ENCODE results near the gene KASH5.

Gene KASH5

DNA sequence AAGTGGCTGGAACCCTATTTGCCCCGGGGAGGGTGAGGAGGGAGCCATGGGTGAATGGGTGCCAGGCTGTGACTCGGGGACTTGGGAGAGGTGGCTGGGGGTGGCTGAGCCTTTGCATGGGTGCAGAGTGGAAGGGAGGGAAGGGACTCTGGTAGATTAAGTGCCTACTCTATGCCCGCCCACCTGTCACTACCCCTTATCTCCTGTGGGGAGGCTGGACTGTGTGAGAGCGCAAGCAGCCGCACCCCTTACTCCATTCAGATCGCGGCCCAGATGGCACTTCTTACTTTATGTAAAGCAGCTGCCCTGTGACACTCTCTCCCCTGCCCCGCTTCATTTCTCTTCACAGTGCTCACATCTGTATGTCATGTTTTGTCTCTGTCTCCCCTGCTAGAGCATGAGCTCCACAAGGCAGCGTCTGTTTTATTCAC is 2.9 kb downstream of the KASH5 start:
- Histone ChIP-seq H3K18ac (ENCODE audit: low read length) (no peak overlapping the region), H3K23ac (ENCODE audit: low read length) (no peak overlapping the region), H3K9me3 (ENCODE audit: insufficient read depth, low read depth, low read length) (no peaks in the 10 kb centered on the region), H3K36me3 (ENCODE audit: control insufficient read depth in 1 of 2, insufficient read depth in 2 of 2, low read length in 2 of 2) (no peaks in the 10 kb centered on the region), H2AFZ (ENCODE audit: insufficient read depth, low read length, poor library complexity) (no peak overlapping the region), H2BK5ac (ENCODE audit: low read depth, low read length, poor library complexity) (no peak overlapping the region), H3K79me2 (ENCODE audit: control insufficient read depth, insufficient read depth, low read length, poor library complexity) (no peaks in the 10 kb centered on the region), H3K4ac (ENCODE audit: low read depth, low read length) (no peak overlapping the region), H3K79me1 (ENCODE audit: low read length) (no peaks in the 10 kb centered on the region), H3K14ac (ENCODE audit: low read length) (no peak overlapping the region), H4K12ac (ENCODE audit: low read depth, low read length) (no peak overlapping the region), H3K4me2 (ENCODE audit: low read length) (no peak overlapping the region), H2AK5ac (ENCODE audit: low read length) (no peak overlapping the region), H3K4me1 (ENCODE audit: control insufficient read depth in 1 of 2, insufficient read depth in 2 of 2, low read length in 2 of 2) (no peaks in the 10 kb centered on the region), H4K8ac (ENCODE audit: low read depth, low read length) (no peak overlapping the region), H3K9ac (ENCODE audit: low read length) (no peak overlapping the region), H4K91ac (ENCODE audit: low read depth, low read length) (no peak overlapping the region), H2BK120ac (ENCODE audit: insufficient read depth, low read length, poor library complexity) (no peak overlapping the region), H2BK12ac (ENCODE audit: low read length) (no peak overlapping the region), H3K27me3 (ENCODE audit: insufficient read depth, low read length) (no peaks in the 10 kb centered on the region), H3K4me3 (ENCODE audit: low read depth, low read length) (no peak overlapping the region), H3K27ac (ENCODE audit: low read depth, low read length) (no peak overlapping the region)
- no peak for DNase-seq
- no CpG with 5 or more reads among the region's 9 CpGs for WGBS (ENCODE audit: extremely low coverage, insufficient coverage, insufficient read length)

DNA sequence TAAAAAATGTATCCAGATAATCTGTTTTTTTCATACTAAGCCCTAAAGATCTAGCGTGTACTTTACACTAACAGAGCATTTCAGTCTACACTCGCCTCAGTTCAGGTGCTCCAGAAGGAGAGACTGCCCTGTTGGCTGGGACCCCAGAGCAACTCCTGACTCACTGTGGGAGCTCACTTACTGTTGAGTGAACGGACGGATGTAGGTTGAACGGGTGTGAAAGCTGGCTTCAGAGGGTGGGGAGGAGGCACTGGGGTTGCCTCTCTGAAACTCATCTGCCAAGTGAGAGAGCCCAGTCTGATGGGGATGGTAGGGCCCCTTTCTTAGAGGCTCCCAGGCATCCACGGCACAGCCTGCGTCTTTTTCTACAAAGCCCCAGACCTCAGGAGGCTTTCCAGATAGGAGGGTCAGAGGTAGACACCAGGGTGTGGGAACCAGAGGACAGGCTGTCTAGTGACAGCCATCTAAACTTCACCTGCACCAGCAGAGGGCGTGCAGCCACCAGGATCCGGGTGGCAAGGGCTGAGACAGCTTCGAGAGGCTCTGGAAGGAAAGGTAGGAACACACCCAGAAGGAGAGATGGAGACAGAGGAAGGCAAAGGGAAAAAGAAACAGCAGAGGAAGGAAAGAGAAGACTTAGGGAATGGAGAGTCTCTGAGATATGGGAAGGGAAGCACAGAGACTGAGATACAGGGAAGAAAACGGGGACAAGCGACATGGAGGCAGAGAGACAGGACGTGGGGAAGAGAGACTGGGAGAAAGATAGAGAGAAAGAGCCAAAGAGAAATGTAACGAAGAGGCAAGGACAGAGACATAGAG is 3.7 kb downstream of the KASH5 start:
- Histone ChIP-seq H3K79me2 (ENCODE audit: control insufficient read depth, insufficient read depth, low read length, poor library complexity) (no peaks in the 10 kb centered on the region), H3K4me1 (ENCODE audit: control insufficient read depth in 1 of 2, insufficient read depth in 2 of 2, low read length in 2 of 2) (no peaks in the 10 kb centered on the region), H3K18ac (ENCODE audit: low read length) (no peak overlapping the region), H3K36me3 (ENCODE audit: control insufficient read depth in 1 of 2, insufficient read depth in 2 of 2, low read length in 2 of 2) (no peaks in the 10 kb centered on the region), H4K8ac (ENCODE audit: low read depth, low read length) (no peak overlapping the region), H2BK5ac (ENCODE audit: low read depth, low read length, poor library complexity) (no peak overlapping the region), H4K12ac (ENCODE audit: low read depth, low read length) (no peak overlapping the region), H3K14ac (ENCODE audit: low read length) (no peak overlapping the region), H2AK5ac (ENCODE audit: low read length) (no peak overlapping the region), H3K23ac (ENCODE audit: low read length) (no peak overlapping the region), H3K9ac (ENCODE audit: low read length) (no peak overlapping the region), H3K79me1 (ENCODE audit: low read length) (no peaks in the 10 kb centered on the region), H3K9me3 (ENCODE audit: insufficient read depth, low read depth, low read length) (no peaks in the 10 kb centered on the region), H2AFZ (ENCODE audit: insufficient read depth, low read length, poor library complexity) (no peak overlapping the region), H3K27ac (ENCODE audit: low read depth, low read length) (no peak overlapping the region), H2BK12ac (ENCODE audit: low read length) (no peak overlapping the region), H3K4ac (ENCODE audit: low read depth, low read length) (no peak overlapping the region), H3K4me3 (ENCODE audit: low read depth, low read length) (no peak overlapping the region), H4K91ac (ENCODE audit: low read depth, low read length) (no peak overlapping the region), H3K4me2 (ENCODE audit: low read length) (no peak overlapping the region), H2BK120ac (ENCODE audit: insufficient read depth, low read length, poor library complexity) (no peak overlapping the region), H3K27me3 (ENCODE audit: insufficient read depth, low read length) (no peaks in the 10 kb centered on the region)
- peak; percentile 73 to 83 for DNase-seq
- no CpG with 5 or more reads among the region's 14 CpGs for WGBS (ENCODE audit: extremely low coverage, insufficient coverage, insufficient read length)

DNA sequence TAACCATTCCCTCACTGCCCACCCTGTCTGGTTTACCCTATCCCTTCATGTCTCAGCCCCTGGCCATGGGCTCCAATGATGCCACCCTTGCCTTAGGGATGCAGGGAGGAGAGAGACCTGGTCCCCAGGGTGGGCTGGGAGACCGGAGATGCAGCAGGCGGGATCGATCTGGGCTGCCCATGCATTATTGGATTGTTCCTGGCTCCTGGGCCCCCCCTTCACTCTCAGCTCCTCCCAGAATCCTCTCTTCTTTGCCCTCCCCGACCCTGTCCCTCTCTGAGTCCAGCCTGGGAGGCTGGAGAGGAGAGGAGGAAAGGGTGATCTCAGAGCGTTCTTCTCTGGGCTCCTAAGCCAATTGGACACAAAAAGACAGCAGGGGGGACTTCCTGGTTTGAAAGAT is 5.8 kb downstream of the KASH5 start:
- no peak overlapping the region for H4K12ac ChIP-seq (ENCODE audit: low read depth, low read length)
- H2BK120ac ChIP-seq (ENCODE audit: insufficient read depth, low read length, poor library complexity) = no peak overlapping the region
- no CpG with 5 or more reads among the region's 5 CpGs for WGBS (ENCODE audit: extremely low coverage, insufficient coverage, insufficient read length)
- no peaks in the 10 kb centered on the region for H3K79me2 ChIP-seq (ENCODE audit: control insufficient read depth, insufficient read depth, low read length, poor library complexity)
- H3K14ac ChIP-seq (ENCODE audit: low read length) = no peak overlapping the region
- H3K9me3 ChIP-seq (ENCODE audit: insufficient read depth, low read depth, low read length) = no peaks in the 10 kb centered on the region
- H3K18ac ChIP-seq (ENCODE audit: low read length) = no peak overlapping the region
- no peak overlapping the region for H3K4ac ChIP-seq (ENCODE audit: low read depth, low read length)
- H3K4me2 ChIP-seq (ENCODE audit: low read length) = no peak overlapping the region
- no peaks in the 10 kb centered on the region for H3K4me1 ChIP-seq (ENCODE audit: control insufficient read depth in 1 of 2, insufficient read depth in 2 of 2, low read length in 2 of 2)
- H3K27me3 ChIP-seq (ENCODE audit: insufficient read depth, low read length) = no peaks in the 10 kb centered on the region
- no peak overlapping the region for H2BK5ac ChIP-seq (ENCODE audit: low read depth, low read length, poor library complexity)
- H4K8ac ChIP-seq (ENCODE audit: low read depth, low read length) = no peak overlapping the region
- H3K23ac ChIP-seq (ENCODE audit: low read length) = no peak overlapping the region
- no peak for DNase-seq
- H3K36me3 ChIP-seq (ENCODE audit: control insufficient read depth in 1 of 2, insufficient read depth in 2 of 2, low read length in 2 of 2) = no peaks in the 10 kb centered on the region
- H4K91ac ChIP-seq (ENCODE audit: low read depth, low read length) = no peak overlapping the region
- no peak overlapping the region for H2AK5ac ChIP-seq (ENCODE audit: low read length)
- no peaks in the 10 kb centered on the region for H3K79me1 ChIP-seq (ENCODE audit: low read length)
- no peak overlapping the region for H2AFZ ChIP-seq (ENCODE audit: insufficient read depth, low read length, poor library complexity)
- no peak overlapping the region for H2BK12ac ChIP-seq (ENCODE audit: low read length)
- no peak overlapping the region for H3K9ac ChIP-seq (ENCODE audit: low read length)
- no peak overlapping the region for H3K27ac ChIP-seq (ENCODE audit: low read depth, low read length)
- no peak overlapping the region for H3K4me3 ChIP-seq (ENCODE audit: low read depth, low read length)

DNA sequence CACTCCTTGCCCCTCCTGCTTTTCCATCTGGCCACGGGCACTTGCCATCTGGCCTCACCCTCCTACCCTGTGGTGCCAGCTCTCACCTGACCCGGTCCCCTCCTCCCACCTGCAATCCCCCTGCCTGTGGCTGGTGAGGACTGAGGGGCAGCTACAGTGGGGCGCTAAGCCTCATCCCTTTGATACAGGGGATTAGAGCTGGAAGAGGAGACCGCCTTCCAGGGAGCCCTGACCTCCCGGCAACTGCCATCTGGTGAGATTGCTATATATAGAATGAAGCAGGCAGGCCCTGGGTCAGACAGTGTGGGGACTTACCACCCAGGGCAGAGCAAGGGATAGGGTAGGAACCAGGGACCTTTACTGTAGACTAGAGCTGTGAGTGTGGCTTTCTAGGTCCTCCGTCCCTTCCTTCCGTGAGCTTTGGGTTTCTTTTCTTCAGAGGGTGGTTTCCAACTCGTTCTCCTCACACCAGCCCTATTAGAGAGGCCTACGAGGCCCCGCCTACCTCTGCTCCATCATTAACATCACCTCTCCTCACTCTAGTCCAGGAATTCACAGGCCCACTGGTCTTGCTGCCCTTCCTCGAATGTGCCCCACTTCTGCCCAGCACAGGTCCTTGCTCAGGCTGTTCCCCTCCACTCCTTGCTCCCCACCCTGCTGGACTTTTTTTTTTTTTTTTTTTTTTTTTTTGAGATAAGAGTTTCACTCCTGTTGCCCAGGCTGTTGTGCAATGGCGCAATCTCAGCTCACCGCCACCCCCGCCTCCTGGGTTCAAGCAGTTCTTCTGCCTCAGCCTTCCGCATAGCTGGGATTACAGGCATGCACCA is 7.7 kb downstream of the KASH5 start:
- Histone ChIP-seq H3K18ac (ENCODE audit: low read length) (no peak overlapping the region), H3K79me2 (ENCODE audit: control insufficient read depth, insufficient read depth, low read length, poor library complexity) (no peaks in the 10 kb centered on the region), H4K91ac (ENCODE audit: low read depth, low read length) (no peak overlapping the region), H3K27ac (ENCODE audit: low read depth, low read length) (no peak overlapping the region), H3K9me3 (ENCODE audit: insufficient read depth, low read depth, low read length) (no peaks in the 10 kb centered on the region), H4K12ac (ENCODE audit: low read depth, low read length) (no peak overlapping the region), H2AFZ (ENCODE audit: insufficient read depth, low read length, poor library complexity) (no peak overlapping the region), H3K36me3 (ENCODE audit: control insufficient read depth in 1 of 2, insufficient read depth in 2 of 2, low read length in 2 of 2) (no peaks in the 10 kb centered on the region), H3K4ac (ENCODE audit: low read depth, low read length) (no peak overlapping the region), H2BK5ac (ENCODE audit: low read depth, low read length, poor library complexity) (no peak overlapping the region), H2BK12ac (ENCODE audit: low read length) (no peak overlapping the region), H3K23ac (ENCODE audit: low read length) (no peak overlapping the region), H3K4me2 (ENCODE audit: low read length) (no peak overlapping the region), H3K79me1 (ENCODE audit: low read length) (no peaks in the 10 kb centered on the region), H4K8ac (ENCODE audit: low read depth, low read length) (no peak overlapping the region), H2AK5ac (ENCODE audit: low read length) (no peak overlapping the region), H3K9ac (ENCODE audit: low read length) (no peak overlapping the region), H2BK120ac (ENCODE audit: insufficient read depth, low read length, poor library complexity) (no peak overlapping the region), H3K4me3 (ENCODE audit: low read depth, low read length) (no peak overlapping the region), H3K27me3 (ENCODE audit: insufficient read depth, low read length) (no peaks in the 10 kb centered on the region), H3K14ac (ENCODE audit: low read length) (no peak overlapping the region), H3K4me1 (ENCODE audit: control insufficient read depth in 1 of 2, insufficient read depth in 2 of 2, low read length in 2 of 2) (no peaks in the 10 kb centered on the region)
- DNase-seq = no peak
- WGBS (ENCODE audit: extremely low coverage, insufficient coverage, insufficient read length) = no CpG with 5 or more reads among the region's 15 CpGs

All from trophoblast cell (in vitro differentiated cells and primary cell).